PC-3 (cell line): ENCODE results near the gene CNN3. TPM values are rescaled to one million over a fixed set of nuclear protein-coding genes. Genes with fewer than 3 reads are reported as not detected.

Source experiments
- ATAC-seq: fragments of 200-7000 bp; cut with Tn5 transposase; 2 replicates; pipeline ENCODE4 v1.9.1; 2020; ENCODE audit warnings: mild to moderate bottlenecking, moderate library complexity
- BruUV-seq: library from RNA; stranded (reverse); fragments of 400-500 nt; replicated peaks from 2 replicates; lab custom pipeline; 2021; lab: Mats Ljungman, UMichigan
- CTCF ChIA-PET: fragments of 300-600 bp; sonication (Branson Sonifier 250); formaldehyde crosslinking; loops from one replicate; lab custom pipeline; 2022; ENCODE audit warnings: antibody characterized with exemption; lab: Charles Lee
- POLR2A ChIA-PET: fragments of 300-600 bp; sonication (Branson Sonifier 250); formaldehyde crosslinking; loops from one replicate; lab custom pipeline; 2022; ENCODE audit warnings: antibody characterized with exemption; ENCODE audit not compliant: unreplicated experiment; lab: Charles Lee
- DNase-seq: peaks from one replicate; pipeline ENCODE4 v3.0.0-alpha.2; 2015
- H2AFZ ChIP-seq: fragments of 300-600 bp; sonication (generic); 2 replicates; pipeline ENCODE4 v1.6.0; 2016; ENCODE audit warnings: antibody characterized with exemption, low read length
- H3F3A ChIP-seq: fragments of 300-600 bp; sonication (generic); one replicate; pipeline ENCODE4 v1.6.0; 2017; ENCODE audit warnings: antibody characterized with exemption, low read length, control low read depth, mild to moderate bottlenecking; ENCODE audit not compliant: unreplicated experiment
- H3K27ac ChIP-seq: fragments of 300-600 bp; sonication (generic); 2 replicates; pipeline ENCODE4 v1.5.1; 2016; ENCODE audit warnings: mild to moderate bottlenecking, low read length
- H3K27me3 ChIP-seq: fragments of 300-600 bp; sonication (generic); 2 replicates; pipeline ENCODE4 v1.6.1; 2016; ENCODE audit warnings: low read length, mixed read lengths
- H3K36me3 ChIP-seq: fragments of 300-600 bp; sonication (generic); 2 replicates; pipeline ENCODE4 v1.6.1; 2016; ENCODE audit warnings: low read depth, mixed run types, low read length, mixed read lengths
- H3K4me1 ChIP-seq: fragments of 300-600 bp; sonication (generic); 2 replicates; pipeline ENCODE4 v1.5.1; 2016; ENCODE audit warnings: low read length; ENCODE audit not compliant: insufficient read depth
- H3K4me2 ChIP-seq: fragments of 300-600 bp; sonication (generic); 2 replicates; pipeline ENCODE4 v1.6.0; 2016; ENCODE audit warnings: low read length
- H3K4me3 ChIP-seq: fragments of 300-600 bp; sonication (generic); 2 replicates; pipeline ENCODE4 v1.5.1; 2016; ENCODE audit warnings: mild to moderate bottlenecking, low read length, mixed read lengths
- H3K79me2 ChIP-seq: fragments of 300-600 bp; sonication (generic); 2 replicates; pipeline ENCODE4 v1.6.1; 2017; ENCODE audit warnings: low read length, mixed read lengths
- H3K9ac ChIP-seq: fragments of 300-600 bp; sonication (generic); 2 replicates; pipeline ENCODE4 v1.6.0; 2016; ENCODE audit warnings: mild to moderate bottlenecking, low read length
- H3K9me2 ChIP-seq: fragments of 300-600 bp; sonication (generic); replicated peaks from 2 replicates; pipeline ENCODE4 v1.6.1; 2016; ENCODE audit warnings: mixed run types, low read length, mixed read lengths
- H3K9me3 ChIP-seq: fragments of 300-600 bp; sonication (generic); 2 replicates; pipeline ENCODE4 v1.6.1; 2016; ENCODE audit warnings: low read length, mixed read lengths
- H4K20me1 ChIP-seq: fragments of 300-600 bp; sonication (generic); 2 replicates; pipeline ENCODE4 v1.6.1; 2016; ENCODE audit warnings: low read length, mixed read lengths
- CTCF ChIP-seq: fragments of 300-600 bp; sonication (generic); conservative IDR thresholded peaks from 2 replicates; pipeline ENCODE4 v1.5.1; 2017; ENCODE audit warnings: antibody characterized with exemption, low read depth, mild to moderate bottlenecking, low read length
- EZH2 ChIP-seq: fragments of 300-600 bp; sonication (generic); IDR thresholded peaks from one replicate; pipeline ENCODE4 v1.6.1; 2017; ENCODE audit warnings: antibody characterized with exemption, mild to moderate bottlenecking, low read length; ENCODE audit not compliant: unreplicated experiment
- EZH2phosphoT487 ChIP-seq: fragments of 300-600 bp; sonication (generic); IDR thresholded peaks from 2 replicates; pipeline ENCODE4 v1.6.1; 2018; ENCODE audit warnings: mild to moderate bottlenecking, antibody characterized with exemption, low read length, borderline replicate concordance
- intact Hi-C: fragments of 100-400 bp; cut with micrococcal nuclease; formaldehyde crosslinking; loops from 2 replicates; pipeline ENCODE4 v1.9.0; 2023
- total RNA-seq: library from RNA; depleted of rRNA; stranded (reverse); fragments of >200 nt; gene quantifications from 2 replicates; pipeline ENCODE4 v1.2.3, GENCODE V29; 2014; rRNA removed

The CNN3 gene
- total RNA-seq, 1 experiment from 2014 or later, result 323 TPM

- Histone ChIP-seq H3K36me3 (no peaks in the 10 kb centered on the region), H3K4me1 (peaks cover 52% of the 10 kb centered on the region), H4K20me1 (no peaks in the 10 kb centered on the region), H3K9me3 (no peaks in the 10 kb centered on the region), H3K9me2 (no peaks in the 10 kb centered on the region), H3K4me2 (peak overlapping the region; percentile 83), H3F3A (peaks cover 6% of the 10 kb centered on the region), H2AFZ (no peak overlapping the region), H3K79me2 (no peaks in the 10 kb centered on the region), H3K27me3 (no peaks in the 10 kb centered on the region), H3K9ac (no peak overlapping the region), H3K4me3 (no peak overlapping the region), H3K27ac (peak overlapping the region; percentile 97; the same call in 1 of the 2 replicates)
- TF ChIP-seq EZH2phosphoT487 (no peak), EZH2 (no peak), CTCF (peak; percentile 52)
- POLR2A ChIA-PET, result no interaction called here
- intact Hi-C loops, result loop anchor here (10.0 kb wide), 1 partner anchor 262 kb away; the partner anchor contains the start of gene TLCD4
- DNase-seq, result no peak
- BruUV-seq, result no TSS peak
- no peak for ATAC-seq
- CTCF ChIA-PET, result interaction anchor here (0.6 to 1.6 kb wide), 3 partner anchors 165 to 191 kb away, joined by 3 to 11 read pairs (median 6); no protein-coding TSS in a partner anchor
Measured at GRCh38 chr1:94852788-94853187, 74.1 kb downstream of the CNN3 start.

- no peak for TF ChIP-seq EZH2phosphoT487
- no peak for TF ChIP-seq EZH2
- no peak for TF ChIP-seq CTCF
- H3K4me3 ChIP-seq, result no peak overlapping the region
- H3K36me3 ChIP-seq, result no peaks in the 10 kb centered on the region
- no peak overlapping the region for H3K4me2 ChIP-seq
- no peaks in the 10 kb centered on the region for H3K9me2 ChIP-seq
- no peaks in the 10 kb centered on the region for H3K27me3 ChIP-seq
- DNase-seq (no peak), ATAC-seq (no peak)
- no peaks in the 10 kb centered on the region for H3K79me2 ChIP-seq
- H3F3A ChIP-seq, result peaks cover 6% of the 10 kb centered on the region
- no peaks in the 10 kb centered on the region for H4K20me1 ChIP-seq
- no peak overlapping the region for H2AFZ ChIP-seq
- H3K27ac ChIP-seq, result no peak overlapping the region
- no TSS peak for BruUV-seq
- intact Hi-C loops, result loop anchor here (10.0 kb wide), 1 partner anchor 263 kb away; the partner anchor contains the start of gene TLCD4
- POLR2A ChIA-PET, result no interaction called here
- CTCF ChIA-PET, result interaction anchor here (1.6 kb wide), 1 partner anchor 190 kb away, joined by 11 read pairs; no protein-coding TSS in a partner anchor
- H3K9ac ChIP-seq, result no peak overlapping the region
- no peaks in the 10 kb centered on the region for H3K9me3 ChIP-seq
- H3K4me1 ChIP-seq, result peaks cover 40% of the 10 kb centered on the region
Measured at GRCh38 chr1:94851571-94851970, 75.3 kb downstream of the CNN3 start.

Other genes starting within 250 kb of the CNN3 start
- gene SLC44A3, start 106.8 kb downstream of the CNN3 start, total RNA-seq, result 6.3 and 9.2 TPM in 2 replicates
- 3.4 and 9.7 TPM in 2 replicates for gene ALG14, start 145.8 kb upstream of the CNN3 start, total RNA-seq
- gene TLCD4, start 190.2 kb upstream of the CNN3 start, total RNA-seq, result 8.3 and 8.6 TPM in 2 replicates